ENCODE results near the gene STX16.
"Not testable (repeated sequence)": the region's sequence is repeated elsewhere in the genome, so short reads cannot be mapped to it uniquely, and the experiment has no call there.

The STX16 gene

DNA sequence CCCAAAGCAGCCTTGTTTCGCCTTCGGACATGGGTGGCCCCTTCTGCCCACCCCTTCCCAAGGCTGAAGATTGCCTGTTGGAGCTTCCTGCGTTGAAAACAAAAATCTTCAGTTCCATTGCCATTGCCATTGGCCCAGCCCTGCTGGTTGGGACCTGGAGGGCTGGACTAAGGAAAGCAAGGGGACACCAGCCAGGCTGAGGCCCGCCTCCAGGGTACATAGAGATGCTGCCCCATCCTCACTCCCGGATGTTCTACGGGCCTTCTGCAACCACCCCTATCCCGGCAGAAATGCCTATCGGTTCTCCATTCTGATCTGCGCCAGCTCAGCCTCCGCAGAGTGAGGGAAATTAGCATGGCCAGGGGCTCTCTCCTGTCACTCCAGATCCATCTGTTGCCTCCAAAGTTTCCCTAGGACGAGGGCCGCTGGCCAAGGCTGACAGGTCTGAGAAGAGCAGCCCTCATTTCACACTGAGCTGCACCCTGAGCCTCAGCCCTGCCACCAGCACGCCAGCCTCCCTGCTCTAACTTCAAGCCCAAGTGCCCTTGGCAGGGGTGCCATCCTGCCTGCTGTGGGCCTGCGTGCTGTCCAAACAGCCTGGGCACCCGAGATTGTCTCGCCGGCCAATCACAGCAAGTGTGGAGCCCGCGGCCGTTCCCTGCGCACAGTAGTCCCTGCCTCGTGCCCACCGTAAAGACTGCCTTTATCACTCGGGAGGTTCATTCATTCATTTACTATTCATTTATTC lies 13.4 kb upstream of the STX16 start:
- DNase-seq = no peak

DNA sequence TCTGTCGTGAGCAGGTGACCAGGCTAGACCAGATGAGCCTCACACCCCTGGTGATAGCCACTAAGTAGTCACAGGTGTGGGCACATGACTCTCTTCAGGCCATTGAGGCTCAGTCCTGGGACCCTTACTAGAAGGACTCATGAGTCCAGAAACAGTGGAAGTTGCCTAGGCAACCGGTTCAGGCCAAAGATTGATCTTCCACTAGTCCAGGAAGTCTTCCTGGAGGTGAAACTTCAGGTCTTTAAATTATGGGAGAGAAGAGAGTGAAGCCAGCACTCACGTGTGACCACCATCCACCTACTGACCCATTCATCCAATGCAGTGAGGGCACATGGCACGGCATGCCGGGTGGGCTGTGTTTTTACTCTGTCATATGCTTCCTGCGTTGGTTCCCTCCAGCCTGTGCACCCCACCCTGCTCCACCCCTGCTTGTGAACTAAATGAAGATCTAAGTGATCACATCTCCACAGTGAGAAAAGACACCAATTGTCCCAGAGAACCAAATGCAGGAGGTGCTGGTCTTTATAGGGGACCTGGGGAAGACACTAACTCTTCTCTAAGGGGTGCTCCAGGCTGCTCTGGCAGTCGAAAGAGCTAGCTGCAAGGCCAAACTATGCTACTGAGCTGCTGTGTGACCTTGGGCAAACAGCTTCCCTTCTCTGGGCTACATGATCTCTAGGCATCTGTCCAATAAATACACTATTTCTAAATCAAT lies 12.5 kb upstream of the STX16 start:
- DNase-seq = no peak

DNA sequence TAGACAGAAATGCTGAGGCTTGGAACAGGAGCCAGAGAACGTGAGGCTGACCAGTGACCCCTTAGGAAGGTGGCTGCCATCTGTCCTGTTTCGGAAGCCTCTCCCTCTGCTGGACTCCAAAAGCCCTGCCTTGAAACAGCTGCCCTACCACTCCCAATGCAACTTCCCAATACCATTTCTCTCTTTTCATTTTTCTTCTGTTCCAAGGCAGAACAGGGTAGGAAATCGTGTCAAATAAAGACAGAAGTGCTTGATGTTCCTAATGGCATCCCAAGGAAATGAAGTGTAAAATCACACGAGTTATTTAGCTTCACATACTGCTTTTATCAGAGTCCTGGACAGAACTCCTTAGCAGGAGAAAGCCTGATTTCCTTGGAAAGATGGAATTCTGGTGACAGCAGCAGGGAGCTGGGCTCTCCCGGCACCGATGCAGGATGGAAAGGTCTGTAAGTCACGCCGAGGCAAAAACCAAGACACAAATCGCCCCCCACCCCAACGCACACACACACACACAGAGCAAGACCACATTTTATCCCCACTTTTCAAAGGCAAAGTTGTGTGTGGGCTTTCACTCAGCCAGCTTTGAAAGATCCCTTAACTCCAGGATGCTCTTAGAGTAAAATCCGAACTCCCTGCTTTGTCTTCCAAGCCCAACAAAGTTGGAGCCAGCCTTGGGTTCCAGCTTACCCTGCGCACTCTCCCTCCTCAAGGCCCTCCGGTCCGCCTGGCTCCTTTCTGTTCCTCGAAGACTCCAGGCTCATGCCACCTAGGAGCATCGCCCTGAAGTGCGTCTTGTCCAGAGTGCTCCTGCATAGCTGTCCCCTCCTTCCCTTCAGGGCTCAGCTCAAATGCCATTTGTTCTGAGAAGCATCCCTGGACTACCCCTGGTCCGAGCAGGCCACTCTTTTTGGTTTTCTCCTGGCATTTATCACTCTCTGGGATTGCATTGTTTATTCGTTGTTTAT lies 11.6 kb upstream of the STX16 start:
- DNase-seq = no peak

DNA sequence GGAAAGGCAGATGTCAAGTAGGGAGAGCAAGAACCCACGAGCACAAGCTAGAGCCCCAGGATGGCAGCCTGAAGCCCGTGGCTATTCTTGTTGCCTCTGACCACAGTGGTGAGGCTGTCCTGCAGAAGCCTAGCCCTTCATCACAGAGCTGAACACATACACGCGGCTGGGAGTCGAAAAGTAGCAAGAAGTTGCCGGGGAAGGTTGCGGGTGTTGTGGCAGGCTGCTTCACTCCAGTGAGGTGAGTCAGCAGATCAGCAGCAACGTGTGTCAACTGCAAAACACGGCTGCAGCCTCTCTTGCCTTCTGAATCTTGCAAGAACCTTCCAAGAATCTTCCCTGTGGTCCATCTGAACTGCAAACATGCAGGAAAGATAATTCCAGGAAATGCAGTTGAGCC lies 10.6 kb upstream of the STX16 start:
- no peak for DNase-seq

DNA sequence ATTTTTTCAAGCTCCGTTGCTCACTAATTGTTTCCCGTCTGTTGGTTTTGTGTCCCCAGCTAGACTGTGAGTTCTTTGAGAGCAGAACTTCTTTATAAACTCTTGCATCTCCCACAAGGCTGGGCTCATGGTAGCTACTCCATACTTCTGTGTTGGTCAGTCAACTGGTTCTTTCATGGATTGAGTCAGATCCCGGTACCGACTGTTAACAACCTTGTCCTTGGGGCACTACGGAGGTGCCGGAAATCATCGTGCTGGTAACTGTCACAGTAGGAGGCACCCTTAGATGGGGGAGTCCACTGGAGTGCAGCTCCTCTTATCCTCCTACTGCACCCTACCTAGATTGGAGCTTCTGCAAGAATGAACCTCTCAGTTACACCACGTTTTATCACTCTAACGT lies 8.6 kb upstream of the STX16 start:
- no peak for DNase-seq

DNA sequence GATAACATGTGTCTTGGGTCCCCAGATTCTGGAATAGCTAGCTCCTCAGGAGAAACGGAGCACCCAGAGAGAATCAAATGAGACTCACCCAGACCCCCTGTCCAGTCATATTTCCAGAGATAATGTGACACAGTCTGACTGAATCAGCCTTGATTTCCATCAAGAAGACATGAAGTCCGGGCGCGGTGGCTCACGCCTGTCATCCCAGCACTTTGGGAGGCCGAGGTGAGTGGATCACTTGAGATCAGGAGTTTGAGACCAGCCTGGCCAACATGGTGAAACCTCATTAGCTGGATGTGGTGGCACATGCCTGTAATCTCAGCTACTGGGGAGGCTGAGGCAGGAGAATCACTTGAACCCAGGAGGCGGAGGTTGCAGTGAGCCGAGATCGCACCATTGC lies 8.2 kb upstream of the STX16 start:
- DNase-seq = not testable (repeated sequence)

DNA sequence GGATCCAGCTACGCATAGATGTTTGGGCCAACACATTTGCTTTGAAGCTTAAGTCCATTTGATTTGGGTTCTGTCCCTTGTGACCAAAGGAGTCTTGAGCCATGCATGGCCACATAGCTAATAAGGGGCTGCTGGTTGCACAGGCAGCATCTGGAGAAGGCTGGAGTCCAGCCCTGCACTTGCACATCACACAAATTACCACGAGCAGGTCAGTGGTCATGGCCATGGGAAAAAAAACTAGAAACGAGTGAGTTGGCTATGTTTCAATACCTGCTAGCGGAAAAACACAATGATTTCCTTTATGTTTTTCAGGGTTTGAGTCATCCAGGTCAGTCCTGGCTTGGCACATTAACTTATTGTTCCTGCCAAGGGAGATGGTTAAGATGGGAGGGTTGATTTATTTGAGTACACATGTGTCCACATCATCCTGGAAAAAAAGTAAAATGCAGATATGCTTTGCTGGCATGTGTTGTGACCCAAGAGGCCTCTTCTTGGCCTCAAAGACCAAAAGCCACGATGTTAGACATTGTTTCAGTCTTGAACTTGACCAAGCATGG lies 5.6 kb upstream of the STX16 start:
- DNase-seq = no peak

DNA sequence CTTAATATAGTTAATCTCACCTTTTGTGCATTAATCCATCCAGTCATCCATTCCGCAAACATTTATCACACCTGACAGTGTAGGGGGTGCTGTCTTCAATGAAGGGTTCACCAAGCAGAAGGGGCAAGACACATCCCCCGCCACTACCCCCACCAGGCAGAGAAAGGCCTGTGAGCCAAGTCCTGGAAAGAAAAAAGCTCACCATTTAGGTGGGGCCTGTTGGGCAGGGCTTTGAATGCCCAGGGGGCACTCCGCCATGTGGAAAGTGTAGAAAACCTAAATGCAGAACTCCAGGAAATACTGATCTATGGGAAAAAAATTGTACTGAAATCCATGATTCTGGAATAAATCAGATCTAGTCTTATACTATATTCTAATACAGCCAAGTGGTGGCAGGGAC lies 4.8 kb upstream of the STX16 start:
- no peak for DNase-seq

DNA sequence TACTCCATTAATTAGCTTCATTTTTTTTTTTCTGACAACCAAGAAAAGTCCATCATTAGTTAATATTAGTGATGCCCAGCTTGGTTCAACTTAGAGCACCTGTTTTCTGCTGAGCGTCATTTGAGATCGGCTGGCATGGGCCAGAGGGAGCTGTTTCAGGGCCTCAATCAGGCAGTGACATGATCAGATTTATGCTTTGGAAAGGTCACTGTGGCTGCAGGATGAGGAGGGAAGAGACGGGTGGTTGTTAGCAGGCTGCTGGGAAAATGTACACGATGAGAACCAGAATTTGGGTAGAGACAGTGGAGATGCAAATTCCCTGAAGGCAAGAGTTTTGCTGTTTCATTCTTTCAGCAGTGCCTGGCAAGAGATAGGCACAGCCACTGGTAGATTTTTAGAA lies 4.4 kb upstream of the STX16 start:
- no peak for DNase-seq

DNA sequence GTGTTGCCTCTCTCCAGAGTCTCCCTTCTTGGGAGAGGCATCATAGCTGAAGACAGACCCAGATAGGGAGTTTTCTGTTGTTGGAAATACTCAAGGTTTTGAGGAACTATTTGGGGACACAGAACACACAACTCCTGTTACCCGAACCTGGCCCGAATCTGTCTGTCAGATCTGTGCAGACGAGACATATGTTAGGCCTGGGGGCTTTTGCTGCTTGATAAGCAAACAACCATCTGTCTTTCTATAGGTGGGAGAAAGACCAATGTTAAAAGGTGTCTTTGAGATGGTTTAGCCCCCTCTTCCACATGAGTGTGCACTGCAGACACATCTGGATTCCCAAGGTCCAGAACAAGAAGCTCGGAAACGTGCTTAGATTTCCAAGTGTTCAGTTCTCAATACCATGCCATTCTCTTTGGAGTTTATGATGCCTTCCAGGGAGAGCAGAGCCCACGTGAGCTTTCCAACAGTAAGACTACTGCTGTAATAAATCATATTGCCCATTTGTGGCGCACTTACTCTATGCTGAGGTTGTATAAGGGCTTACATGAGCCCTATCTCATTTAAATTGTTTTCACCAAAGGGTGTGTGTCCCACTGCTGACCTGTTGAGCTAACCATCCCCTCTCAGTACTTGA lies 3.8 kb upstream of the STX16 start:
- no peak for DNase-seq

DNA sequence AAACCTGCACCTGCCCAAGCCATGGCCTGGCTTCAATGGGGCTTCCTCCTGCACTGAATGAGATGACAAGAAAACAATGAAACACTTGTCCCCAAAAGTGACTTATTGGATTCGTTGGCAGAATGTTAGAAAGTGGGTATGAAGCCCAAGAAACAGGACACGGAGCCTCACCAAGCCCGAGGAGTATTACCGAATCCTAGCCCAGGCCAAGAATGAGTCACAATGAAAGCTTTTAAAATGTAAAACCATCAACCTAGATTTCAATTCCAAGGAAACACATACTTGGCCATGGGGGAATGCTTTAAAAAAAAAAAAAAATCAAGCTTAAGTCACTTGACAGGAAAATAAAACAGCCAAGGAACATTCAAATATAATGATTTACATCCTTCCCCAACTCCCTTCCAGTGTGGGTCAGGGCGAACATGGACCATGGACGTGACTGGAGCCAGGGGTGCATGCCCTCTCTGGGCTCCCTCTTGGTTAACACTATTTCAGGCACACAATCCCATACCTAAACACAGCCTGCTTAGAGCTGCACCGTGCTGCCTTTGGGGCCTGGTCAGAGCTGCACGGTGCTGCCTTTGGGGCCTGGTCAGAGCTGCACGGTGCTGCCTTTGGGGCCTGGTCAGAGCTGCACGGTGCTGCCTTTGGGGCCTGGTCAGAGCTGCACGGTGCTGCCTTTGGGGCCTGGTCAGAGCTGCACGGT lies 3.1 kb upstream of the STX16 start:
- no peak for DNase-seq

DNA sequence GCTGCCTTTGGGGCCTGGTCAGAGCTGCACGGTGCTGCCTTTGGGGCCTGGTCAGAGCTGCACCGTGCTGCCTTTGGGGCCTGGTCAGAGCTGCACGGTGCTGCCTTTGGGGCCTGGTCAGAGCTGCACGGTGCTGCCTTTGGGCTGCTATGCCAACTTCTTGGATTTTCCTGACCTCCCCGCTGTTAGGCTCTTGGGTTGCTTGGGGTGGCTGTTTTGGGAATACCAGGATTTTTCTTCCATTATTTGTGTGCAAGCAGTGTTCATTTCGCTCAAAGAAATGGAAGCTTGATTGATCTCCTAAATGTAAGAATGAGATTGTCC lies 2.6 kb upstream of the STX16 start:
- not testable (repeated sequence) for DNase-seq

DNA sequence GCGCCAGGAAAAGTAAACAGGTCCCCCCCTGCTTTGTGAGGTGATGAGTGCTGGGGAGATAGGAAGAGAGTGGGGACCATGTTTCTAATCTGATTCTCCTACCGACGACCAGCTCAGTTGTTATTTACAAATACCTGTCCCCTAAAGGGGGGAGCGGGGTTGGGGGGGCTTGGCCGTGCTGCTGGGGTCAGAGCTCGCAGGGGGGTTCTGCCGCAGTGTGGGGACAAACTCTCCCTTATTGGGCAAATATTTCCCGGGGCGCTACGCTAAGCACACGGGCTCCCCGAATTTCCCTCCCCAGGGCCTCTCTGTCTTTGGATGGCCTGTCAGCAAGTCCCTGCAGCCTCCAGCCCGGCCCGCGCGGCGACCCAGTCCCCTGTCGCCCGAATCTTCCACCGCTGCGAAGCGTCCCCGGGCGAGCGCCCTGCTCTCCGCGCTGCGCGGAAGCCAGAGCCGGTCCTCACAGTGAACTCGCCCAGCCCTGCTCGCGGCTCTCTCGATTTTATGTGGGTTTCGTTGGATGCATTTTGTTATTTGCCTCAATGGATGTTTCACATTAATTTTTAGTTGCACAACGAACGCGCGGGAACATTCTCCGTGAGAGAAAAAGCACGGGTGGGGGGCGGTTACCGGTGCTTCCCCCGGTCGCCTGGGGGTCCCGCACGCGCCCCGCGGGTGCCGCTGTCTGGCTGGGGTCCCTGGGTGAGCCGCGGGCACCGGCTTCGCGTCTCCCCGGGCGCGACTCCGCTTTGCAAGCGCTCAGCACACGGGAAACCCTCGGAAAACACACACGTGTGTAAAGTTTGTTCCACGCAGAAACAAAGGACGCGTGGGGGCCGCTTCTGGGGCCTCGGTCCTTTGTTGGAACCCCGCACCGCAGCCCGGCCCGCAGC lies 1.5 kb upstream of the STX16 start:
- DNase-seq = peak; percentile 58

DNA sequence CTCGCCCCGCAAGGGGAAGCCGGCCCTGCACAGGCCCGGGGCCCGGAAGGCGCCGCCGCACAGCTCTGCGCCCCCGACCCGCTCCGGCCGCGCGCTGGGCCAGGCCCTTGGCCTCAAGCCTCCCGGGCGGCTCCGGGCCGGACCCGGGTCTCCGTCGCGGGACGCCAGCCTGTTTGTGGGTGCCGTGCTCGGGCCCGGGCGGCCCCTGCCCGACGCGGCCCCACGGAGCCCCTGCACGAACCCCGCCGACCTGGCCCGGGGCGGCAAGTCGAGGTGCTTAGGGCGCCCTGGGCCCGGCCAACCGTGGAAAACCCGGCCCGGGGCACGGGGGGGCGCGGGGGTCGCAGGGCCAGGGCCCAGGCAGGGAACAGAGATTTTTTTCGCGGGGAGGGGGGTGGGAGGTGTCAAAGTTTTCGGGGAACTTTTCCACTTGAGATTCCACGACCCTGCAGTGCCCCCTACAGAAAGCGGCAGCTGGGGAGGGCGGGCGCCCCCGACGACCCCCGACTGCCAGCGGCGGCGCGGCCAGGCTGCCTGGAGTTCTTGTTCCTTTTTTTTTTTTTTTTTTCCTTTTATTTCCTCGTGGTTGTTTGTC lies 805 bp upstream of the STX16 start:
- DNase-seq = peak; percentile 58

DNA sequence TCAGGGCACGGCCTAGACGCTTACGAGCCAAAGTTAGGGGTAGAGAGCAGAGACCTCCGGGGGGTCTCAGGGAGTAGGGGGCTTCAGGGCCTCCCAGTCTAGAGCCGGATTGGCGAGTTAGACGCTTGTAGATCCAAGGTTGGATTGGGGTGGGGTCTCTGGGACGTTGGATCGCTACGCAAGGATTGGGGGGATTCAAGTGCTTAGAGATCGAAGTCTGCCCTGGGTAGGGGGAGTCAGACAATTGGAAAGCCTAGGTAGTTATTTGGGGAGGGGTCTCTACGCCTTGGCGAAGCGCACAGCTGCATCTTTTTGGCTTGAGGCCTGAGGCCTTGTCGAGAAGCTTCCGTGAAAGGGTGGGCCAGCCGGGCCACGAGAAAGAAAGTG lies 469 bp downstream of the STX16 start:
- no peak for DNase-seq

DNA sequence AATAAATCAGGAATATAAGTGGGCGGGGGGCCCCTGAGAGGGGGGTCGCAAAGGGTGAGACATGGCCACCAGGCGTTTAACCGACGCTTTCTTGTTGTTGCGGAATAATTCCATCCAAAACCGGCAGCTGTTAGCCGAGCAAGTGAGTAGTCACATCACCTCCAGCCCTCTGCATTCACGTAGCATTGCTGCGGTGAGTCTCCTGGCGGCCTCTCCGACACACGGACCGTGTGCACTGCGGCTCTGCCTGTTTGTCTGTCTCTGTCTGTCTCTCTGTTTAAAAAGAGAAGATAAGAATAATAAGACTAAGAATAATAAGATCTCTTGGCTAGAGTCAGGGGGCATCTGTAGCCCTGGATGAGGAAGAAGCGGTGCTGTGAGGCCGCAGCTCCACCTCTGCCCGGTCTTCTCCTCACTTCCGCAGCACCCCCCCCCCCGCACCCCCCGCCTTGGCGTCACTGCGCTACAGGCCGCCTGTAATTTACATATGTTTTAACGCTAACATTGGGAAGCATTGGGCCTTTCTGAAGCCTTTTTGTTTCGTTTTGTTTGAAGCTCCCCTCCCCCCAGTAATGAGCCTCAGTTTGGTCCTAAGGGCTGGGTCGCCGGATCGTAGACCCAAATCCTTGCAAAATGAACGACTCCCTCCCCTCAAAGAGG lies 993 bp downstream of the STX16 start:
- DNase-seq = peak; percentile 82

DNA sequence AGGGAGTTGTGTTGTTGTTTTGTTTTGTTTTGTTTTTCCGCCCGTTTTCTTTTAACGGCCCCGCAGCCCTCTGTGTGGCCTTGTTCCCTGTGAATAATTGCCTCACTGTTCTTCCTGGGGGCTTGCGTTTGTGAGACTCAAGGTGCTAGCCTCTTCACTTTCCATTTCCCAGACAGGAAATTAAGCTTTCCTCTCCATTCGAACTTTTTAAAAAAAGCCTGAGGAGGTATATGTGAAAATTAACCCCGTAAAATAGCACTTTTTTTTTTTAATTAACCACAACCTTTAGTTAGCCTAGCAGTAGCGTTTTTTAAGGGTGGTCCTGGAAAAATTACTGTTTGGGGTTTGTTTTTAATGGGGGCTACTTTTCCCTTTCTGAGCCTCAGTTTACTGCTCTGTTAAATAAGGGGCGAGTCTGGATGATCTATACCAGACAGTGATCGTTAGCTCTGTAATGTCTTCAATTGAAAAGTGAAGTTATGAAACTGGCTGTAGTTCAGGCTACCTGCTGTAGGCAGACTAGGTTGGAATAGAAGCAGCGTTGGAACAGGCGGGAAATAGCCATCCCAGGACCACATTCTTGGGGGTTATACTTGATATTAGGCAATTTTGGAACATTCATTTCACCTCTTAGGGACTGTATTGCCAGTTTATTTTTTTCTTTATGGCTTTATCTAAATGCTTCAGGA lies 1.7 kb downstream of the STX16 start:
- DNase-seq = no peak

DNA sequence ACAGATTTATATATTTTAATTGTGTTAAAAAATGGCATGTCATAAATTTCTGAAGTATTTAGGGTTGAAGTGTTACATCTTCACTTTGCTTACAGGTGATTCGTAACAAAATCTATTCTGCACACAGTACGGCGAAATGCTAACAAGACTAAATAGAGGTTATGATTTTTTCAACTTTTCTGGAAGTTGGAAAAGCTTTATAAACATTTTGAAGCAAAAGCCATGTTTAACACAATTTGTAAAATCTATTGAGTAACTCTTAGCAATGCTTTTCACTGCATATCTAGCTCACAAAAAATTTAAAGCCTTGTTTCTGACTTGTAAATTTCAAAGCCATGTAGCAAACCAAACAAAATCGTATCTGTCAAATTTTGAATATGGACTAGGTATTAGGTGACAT lies 3.3 kb downstream of the STX16 start:
- no peak for DNase-seq

DNA sequence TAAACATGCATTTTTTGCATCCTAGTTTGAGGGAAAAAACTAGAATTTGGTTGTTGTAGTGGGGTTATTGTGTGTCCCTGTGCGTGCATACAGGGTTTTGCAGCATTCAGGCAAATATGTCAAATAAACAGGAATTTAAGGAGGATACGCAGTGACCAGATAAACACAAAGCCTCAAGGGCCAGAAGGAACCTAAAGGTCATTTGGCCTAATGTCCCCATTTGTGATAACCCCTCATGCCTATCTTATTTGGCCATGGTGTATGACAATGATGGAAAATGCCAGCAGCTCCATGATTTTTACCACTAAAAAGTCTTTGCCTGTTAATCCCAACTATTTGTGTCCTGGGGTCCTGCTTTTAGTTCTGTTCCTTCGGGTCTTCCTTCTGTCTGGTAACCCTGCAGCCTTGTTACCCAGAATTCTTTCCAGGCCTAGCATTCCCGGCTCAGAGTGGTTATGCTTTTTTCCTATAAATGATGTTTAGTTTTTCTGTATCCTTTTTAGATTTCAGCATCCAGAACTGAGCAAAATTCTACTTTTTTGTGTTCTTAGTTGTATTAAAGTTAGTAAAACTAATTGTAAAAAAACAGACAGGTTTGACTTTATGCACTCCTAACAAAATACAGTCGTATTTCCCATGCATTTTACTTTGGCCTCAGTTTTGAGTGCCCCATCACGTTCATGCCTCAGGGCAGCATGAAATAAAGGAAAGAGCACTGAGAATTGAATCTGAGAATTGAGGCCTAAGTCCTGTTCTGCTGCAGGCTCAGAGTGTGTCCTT lies 4.4 kb downstream of the STX16 start:
- DNase-seq = no peak
